ENCODE measurements around the gene CACNB2. TPM values are rescaled to one million over a fixed set of nuclear protein-coding genes. Genes with fewer than 3 reads are reported as not detected.
A peak's percentile ranks its signal among the peaks of the same experiment; 100 is the strongest.

CACNB2 gene
- total RNA-seq, 1 donor from 2014 or later = 4.9 TPM

DNA sequence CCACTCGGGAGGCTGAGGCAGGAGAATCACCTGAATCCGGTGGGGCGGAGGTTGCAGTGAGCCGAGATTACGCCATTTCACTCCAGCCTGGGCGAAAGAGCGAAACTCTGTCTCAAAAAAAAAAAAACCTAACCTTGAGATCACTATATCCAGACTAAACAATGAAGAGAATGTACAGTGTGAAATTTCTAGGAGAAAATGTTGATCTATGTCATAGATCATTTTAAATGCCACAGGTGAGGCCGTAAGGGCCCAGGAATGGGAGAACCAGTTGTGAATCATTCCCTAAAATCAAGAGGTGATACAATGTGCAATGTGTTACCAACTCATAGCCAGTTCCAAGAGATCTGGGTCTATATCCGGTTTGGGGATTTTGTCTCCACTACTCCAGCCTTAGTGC is 158.0 kb downstream of the CACNB2 start:
- no peaks in the 10 kb centered on the region for H3K36me3 Mint-ChIP-seq (ENCODE audit: insufficient read depth)
- H3K4me1 Mint-ChIP-seq (ENCODE audit: low read depth) = peaks cover 6% of the 10 kb centered on the region
- H3K9me3 Mint-ChIP-seq (ENCODE audit: low read depth) = no peaks in the 10 kb centered on the region
- DNase-seq (ENCODE audit: low spot score, unreplicated experiment) = no peak
- H3K27ac Mint-ChIP-seq = no peak overlapping the region
- no peaks in the 10 kb centered on the region for H3K27me3 Mint-ChIP-seq
- TF ChIP-seq, protein P1, sequence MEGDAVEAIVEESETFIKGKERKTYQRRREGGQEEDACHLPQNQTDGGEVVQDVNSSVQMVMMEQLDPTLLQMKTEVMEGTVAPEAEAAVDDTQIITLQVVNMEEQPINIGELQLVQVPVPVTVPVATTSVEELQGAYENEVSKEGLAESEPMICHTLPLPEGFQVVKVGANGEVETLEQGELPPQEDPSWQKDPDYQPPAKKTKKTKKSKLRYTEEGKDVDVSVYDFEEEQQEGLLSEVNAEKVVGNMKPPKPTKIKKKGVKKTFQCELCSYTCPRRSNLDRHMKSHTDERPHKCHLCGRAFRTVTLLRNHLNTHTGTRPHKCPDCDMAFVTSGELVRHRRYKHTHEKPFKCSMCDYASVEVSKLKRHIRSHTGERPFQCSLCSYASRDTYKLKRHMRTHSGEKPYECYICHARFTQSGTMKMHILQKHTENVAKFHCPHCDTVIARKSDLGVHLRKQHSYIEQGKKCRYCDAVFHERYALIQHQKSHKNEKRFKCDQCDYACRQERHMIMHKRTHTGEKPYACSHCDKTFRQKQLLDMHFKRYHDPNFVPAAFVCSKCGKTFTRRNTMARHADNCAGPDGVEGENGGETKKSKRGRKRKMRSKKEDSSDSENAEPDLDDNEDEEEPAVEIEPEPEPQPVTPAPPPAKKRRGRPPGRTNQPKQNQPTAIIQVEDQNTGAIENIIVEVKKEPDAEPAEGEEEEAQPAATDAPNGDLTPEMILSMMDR (IDR thresholded peaks at IDR 0.05; ENCODE audit: unreplicated experiment) = no peak
- H3K4me3 Mint-ChIP-seq (ENCODE audit: low read depth) = no peak overlapping the region

DNA sequence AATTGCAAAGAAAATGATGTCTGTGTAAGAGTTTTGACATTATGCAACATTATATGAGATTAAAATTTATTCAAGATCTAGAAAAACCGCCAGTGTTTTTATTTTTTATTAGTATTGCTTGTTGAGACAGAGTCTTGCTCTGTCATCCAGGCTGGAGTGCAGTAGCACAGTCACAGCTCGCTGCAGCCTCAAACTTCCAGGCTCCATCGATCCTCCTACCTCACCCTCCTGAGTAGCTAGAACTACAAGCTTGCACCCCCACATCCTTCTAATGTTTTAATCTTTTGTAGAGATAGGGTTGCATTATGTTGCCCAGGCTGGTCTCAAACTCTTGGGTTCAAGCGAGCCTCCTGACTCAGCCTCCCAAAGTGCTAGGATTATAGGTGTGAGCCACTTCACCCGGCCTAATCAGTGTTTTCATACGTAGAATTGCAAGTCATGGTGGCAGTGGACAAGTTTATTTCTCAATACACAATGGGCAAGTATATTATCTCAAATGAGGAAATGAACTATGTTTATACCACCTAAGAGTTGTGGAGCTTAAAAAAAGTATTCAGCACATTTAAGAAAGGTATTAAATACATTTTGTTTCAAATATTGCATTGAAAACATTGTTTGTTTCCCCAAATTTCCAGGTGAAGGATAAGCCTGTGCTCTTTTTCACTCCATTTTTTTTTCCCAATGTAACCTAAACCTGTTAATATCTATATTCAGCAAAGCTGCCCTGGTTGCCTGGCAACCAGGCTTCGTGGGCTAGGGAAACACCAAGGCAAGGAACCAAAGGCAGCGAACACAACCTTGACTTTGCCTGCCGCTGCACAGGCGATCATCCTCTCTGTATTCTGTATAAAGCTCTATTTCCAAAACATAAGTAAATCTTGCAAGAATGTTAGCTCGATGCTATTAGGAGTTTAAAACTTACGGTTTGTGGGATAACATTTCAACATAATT is 163.9 kb downstream of the CACNB2 start:
- Mint-ChIP-seq H3K4me1 (ENCODE audit: low read depth) (no peaks in the 10 kb centered on the region), H3K27me3 (no peaks in the 10 kb centered on the region), H3K9me3 (ENCODE audit: low read depth) (no peaks in the 10 kb centered on the region), H3K4me3 (ENCODE audit: low read depth) (no peak overlapping the region), H3K27ac (peak overlapping the region; percentile 46), H3K36me3 (ENCODE audit: insufficient read depth) (no peaks in the 10 kb centered on the region)
- DNase-seq (ENCODE audit: low spot score, unreplicated experiment) = no peak
- TF ChIP-seq, protein P1 (IDR thresholded peaks at IDR 0.05; ENCODE audit: unreplicated experiment) = no peak

DNA sequence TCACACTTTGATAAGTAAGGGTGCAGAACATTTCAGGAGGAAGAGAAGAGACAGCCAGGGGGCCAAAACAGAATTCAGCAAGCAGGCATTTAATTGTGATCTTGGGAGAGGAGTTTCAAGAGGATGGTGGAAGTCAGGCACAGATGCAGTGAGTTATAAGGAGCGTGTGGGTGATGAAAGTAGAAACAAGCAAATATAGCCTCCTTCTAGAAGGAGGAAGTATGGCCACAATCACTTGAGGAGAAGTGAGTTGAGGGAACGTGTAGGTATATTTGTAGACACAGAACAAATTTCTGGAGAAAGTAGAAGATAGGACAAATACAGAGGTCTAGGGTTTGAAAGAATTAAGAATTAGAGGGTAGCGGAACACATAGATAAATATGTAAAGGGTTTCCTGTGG is 165.8 kb downstream of the CACNB2 start:
- no peak overlapping the region for H3K4me3 Mint-ChIP-seq (ENCODE audit: low read depth)
- no peaks in the 10 kb centered on the region for H3K36me3 Mint-ChIP-seq (ENCODE audit: insufficient read depth)
- H3K4me1 Mint-ChIP-seq (ENCODE audit: low read depth) = no peaks in the 10 kb centered on the region
- no peaks in the 10 kb centered on the region for H3K27me3 Mint-ChIP-seq
- DNase-seq (ENCODE audit: low spot score, unreplicated experiment) = no peak
- TF ChIP-seq, protein P1 (IDR thresholded peaks at IDR 0.05; ENCODE audit: unreplicated experiment) = no peak
- no peaks in the 10 kb centered on the region for H3K9me3 Mint-ChIP-seq (ENCODE audit: low read depth)
- H3K27ac Mint-ChIP-seq = no peak overlapping the region

DNA sequence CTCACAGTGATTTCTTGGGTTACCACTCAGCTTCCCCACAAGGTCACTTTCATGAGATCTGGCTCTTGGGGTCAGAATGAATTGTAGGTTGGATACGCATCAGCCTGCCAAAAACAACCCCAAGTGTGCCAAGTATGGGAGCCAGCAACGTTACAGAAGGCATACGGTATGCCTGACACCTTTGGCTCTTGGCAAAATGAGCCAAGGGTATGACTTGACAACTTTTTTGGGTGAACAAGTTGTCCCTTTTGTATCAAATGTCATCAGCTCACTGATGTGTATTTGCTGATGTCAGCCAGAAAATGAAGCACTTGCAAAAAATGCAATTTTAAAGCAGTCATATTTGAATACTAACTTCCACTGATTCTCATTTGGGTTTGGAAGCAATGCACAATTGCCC is 168.4 kb downstream of the CACNB2 start:
- no peak overlapping the region for H3K4me3 Mint-ChIP-seq (ENCODE audit: low read depth)
- peaks cover 2% of the 10 kb centered on the region for H3K4me1 Mint-ChIP-seq (ENCODE audit: low read depth)
- TF ChIP-seq, protein P1 (IDR thresholded peaks at IDR 0.05; ENCODE audit: unreplicated experiment) = no peak
- no peaks in the 10 kb centered on the region for H3K9me3 Mint-ChIP-seq (ENCODE audit: low read depth)
- no peak for DNase-seq (ENCODE audit: low spot score, unreplicated experiment)
- no peak overlapping the region for H3K27ac Mint-ChIP-seq
- no peaks in the 10 kb centered on the region for H3K36me3 Mint-ChIP-seq (ENCODE audit: insufficient read depth)
- no peaks in the 10 kb centered on the region for H3K27me3 Mint-ChIP-seq

DNA sequence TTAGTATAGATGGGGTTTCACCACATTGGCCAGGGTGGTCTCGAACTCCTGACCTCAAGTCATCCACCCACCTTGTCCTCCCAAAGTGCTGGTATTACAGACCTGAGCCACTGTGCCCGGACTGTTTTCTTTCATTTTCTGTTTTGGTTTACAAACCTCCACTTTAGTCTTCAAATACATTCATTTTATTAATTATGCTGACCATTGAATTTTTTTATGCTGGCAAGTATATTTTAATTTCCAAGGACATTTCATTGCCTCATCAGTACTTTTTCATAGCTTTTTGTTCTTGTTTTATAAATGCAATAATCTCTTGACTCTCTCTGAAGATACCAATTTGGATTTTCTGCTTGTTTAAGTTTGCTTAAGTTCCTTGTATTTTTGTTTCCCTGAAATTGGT is 170.5 kb downstream of the CACNB2 start:
- TF ChIP-seq, protein P1 (IDR thresholded peaks at IDR 0.05; ENCODE audit: unreplicated experiment) = no peak
- Mint-ChIP-seq H3K27ac (no peak overlapping the region), H3K4me3 (ENCODE audit: low read depth) (no peak overlapping the region), H3K27me3 (no peaks in the 10 kb centered on the region), H3K36me3 (ENCODE audit: insufficient read depth) (no peaks in the 10 kb centered on the region), H3K9me3 (ENCODE audit: low read depth) (no peaks in the 10 kb centered on the region), H3K4me1 (ENCODE audit: low read depth) (peaks cover 8% of the 10 kb centered on the region)
- no peak for DNase-seq (ENCODE audit: low spot score, unreplicated experiment)

Data from progenitor cell of endocrine pancreas (in vitro differentiated cells).